ENCODE data around the gene CALCR.

DNA sequence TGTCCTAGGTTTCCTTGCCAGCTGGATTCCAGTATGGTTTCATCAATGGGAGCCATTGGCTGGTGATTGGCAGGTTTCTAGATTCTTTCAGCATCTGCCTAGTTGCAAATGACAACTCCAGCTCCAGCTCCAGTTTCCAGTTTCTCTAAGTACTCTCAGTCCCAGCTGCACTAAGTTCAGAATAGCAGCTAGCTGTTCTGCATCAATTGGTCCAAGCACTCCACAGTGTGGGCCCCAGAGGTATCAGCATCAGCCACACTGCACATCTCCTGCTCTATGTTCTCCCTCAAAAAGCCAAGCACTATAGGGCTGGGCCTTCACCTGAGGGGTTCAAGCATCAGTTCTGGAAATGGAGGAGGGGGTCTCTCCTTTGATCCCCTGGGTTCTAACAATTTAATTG is 198.9 kb downstream of the CALCR start:
- TF ChIP-seq, protein P1, sequence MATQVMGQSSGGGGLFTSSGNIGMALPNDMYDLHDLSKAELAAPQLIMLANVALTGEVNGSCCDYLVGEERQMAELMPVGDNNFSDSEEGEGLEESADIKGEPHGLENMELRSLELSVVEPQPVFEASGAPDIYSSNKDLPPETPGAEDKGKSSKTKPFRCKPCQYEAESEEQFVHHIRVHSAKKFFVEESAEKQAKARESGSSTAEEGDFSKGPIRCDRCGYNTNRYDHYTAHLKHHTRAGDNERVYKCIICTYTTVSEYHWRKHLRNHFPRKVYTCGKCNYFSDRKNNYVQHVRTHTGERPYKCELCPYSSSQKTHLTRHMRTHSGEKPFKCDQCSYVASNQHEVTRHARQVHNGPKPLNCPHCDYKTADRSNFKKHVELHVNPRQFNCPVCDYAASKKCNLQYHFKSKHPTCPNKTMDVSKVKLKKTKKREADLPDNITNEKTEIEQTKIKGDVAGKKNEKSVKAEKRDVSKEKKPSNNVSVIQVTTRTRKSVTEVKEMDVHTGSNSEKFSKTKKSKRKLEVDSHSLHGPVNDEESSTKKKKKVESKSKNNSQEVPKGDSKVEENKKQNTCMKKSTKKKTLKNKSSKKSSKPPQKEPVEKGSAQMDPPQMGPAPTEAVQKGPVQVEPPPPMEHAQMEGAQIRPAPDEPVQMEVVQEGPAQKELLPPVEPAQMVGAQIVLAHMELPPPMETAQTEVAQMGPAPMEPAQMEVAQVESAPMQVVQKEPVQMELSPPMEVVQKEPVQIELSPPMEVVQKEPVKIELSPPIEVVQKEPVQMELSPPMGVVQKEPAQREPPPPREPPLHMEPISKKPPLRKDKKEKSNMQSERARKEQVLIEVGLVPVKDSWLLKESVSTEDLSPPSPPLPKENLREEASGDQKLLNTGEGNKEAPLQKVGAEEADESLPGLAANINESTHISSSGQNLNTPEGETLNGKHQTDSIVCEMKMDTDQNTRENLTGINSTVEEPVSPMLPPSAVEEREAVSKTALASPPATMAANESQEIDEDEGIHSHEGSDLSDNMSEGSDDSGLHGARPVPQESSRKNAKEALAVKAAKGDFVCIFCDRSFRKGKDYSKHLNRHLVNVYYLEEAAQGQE (IDR thresholded peaks at IDR 0.05; ENCODE audit: insufficient read depth in 1 of 2, low read depth in 2 of 2, low read length in 2 of 2): no peak
- TF ChIP-seq TAF1 (IDR thresholded peaks at IDR 0.05; ENCODE audit: borderline replicate concordance, insufficient read depth, low read length) (no peak), POLR2AphosphoS5 (IDR thresholded peaks at IDR 0.05; ENCODE audit: low read depth, low read length) (no peak), SIN3A (IDR thresholded peaks at IDR 0.05; ENCODE audit: borderline replicate concordance, insufficient read depth, low read length) (no peak), FOXP2 (optimal IDR thresholded peaks at IDR 0.05; ENCODE audit: borderline replicate concordance, extremely low read depth, extremely low read length, insufficient read depth) (no peak)
